Middle frontal gyrus (tissue), 1 donor: ENCODE data around the gene SND1.
"Not testable (repeated sequence)": the region's sequence is repeated elsewhere in the genome, so short reads cannot be mapped to it uniquely, and the experiment has no call there.

Experiments used
- DNase-seq: peaks from one replicate; pipeline ENCODE4 v3.0.0-alpha.2; 2015; ENCODE audit warnings: low spot score; ENCODE audit errors: extremely low spot score

Gene SND1

DNA sequence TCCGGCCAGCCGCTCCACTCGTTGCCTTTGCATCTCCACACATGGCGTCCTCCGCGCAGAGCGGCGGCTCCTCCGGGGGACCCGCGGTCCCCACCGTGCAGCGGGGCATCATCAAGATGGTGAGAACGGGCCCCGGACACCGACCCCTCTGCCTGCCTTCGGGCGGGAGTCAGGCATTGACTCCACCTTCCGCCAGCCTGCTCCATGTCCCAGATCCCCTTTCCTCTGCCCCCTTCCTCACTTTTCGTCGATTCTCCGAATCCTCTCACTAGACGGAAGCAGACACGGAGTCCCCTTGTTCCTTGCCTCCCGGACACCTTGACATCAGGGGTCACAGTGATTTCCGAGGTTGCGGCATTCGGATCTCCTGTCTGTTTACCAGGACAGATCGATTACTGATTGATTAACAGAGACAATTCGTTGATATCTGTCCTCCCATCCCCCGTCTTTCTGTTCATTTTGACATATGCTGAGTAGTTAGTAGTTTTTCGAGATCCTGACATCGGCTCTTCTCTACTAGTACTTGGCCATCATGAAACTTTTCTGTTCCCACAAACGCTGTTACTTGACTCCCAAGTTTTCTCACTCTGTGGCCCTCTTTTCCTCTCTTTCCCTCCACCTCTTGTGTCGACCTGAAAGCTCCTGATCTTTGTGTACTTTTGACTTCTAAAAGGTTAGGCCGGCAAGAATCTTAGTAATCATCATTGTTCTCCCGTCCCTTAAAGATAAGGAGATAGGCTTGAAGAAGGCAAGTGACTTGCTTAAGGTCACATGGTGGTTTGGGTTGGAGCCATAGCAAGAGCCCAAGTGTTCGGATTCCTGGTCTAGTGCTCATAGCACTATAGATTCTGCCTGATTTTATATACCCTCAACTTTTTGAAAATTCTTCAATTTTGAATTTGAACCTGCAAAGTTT lies 597 bp downstream of the SND1 start:
- DNase-seq, result no peak

DNA sequence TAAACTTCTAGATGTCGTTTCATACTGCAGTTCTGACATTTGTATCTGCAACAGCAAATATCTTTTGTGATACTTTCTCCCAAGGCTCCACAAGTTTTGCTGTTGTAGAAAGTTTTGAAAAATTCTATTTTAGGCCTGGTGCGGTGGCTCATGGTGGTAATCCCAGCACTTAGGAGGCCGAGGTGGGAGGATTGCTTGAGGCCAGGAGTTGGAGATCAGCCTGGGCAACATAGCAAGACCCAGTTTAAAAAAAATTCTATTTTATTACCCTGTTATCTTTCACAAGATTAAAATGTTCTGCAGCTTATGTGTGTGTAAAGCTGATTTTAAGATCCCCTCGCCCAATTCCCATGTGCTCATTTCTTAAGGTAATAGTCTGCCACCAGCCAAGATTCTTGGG lies 1.4 kb downstream of the SND1 start:
- DNase-seq, result no peak

GRCh38 chr7:127654404-127655394 lies 2.7 kb downstream of the SND1 start:
- no peak for DNase-seq

DNA sequence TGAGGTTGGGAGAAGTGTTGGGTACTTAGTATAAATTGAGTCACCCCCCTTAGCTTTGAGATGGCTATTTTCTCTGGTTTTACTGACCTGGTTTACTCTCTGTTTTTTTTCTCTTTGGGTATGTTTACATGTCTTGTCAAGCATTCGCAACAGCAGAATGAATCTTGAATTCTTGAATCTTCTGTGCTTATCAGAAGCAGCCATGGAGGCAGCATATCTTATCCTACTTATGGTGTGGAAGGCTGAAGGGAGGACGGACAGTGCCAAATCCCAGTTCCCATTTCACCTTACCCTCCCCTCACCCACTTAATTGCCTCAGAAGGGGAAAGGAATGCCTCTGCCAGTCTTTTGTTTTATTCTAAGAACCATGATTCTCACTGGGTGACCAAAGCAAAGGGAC lies 3.7 kb downstream of the SND1 start:
- DNase-seq, result no peak

DNA sequence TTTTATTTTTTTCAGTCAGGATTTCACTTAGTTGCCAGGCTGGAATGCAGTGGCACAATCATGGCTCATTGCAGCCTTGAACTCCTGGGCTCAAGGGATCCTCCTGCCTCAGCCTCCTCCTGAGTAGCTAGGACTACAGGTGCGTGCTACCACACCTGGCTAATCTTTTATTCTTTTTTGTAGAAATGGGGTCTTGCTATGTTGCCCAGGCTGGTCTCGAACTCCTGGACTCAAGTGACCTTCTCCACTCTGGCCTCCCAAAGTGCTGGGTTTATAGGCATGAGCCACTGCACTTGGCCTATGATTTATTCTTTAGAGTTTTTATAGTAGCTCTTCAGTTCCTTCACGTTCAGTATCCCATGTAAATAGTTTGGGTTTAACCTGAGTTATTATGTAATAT lies 5.5 kb downstream of the SND1 start:
- DNase-seq, result no peak

DNA sequence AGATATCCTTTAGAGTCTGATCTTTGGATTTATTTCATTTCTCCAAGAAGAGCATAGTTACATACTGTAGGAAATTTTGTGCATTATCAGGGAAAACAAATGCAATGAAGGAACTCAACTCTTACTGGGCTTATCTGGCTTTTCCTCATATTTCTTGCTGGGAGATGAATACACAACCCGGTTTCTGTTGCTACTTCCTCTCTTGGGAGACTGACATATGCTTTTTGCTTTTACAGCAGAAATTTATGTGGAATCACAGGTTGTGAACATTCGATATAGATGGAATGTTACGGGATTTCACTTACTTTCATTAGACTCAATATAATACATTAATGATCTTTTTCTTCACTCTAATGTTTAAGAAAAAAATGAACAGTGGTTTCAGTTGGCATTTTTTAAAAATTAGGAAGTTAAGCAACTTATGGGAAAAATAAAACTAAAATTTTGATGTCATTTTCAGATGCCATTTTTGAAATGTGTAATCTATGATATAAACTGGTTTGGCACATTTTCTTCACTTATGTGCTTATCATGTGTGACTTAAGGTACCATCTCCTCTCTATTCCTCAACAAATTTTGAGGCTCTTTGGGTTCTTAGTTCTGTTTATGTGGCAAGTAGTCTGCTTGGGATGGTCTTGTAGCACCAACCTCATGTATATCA lies 7.1 kb downstream of the SND1 start:
- no peak for DNase-seq

DNA sequence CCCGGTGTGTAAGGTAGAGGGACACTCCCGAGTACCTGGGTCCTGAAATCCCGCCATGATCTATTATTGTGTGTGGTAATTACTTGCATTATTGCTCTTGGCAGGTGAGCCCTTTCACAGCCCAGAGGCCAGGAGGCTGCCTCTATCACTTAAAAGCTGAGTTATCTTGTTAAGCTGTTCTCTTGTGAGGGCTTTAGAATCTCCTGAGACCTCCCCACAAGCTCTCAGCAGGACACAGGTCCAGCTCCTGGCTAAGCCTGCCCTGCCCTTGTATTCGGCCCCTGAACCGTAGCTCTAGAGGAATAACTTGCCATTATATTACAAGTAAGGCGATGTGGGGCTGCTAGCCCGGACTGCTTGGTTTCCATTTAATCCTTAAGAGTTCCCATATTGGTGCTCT lies 13.9 kb downstream of the SND1 start:
- no peak for DNase-seq

- DNase-seq, result no peak
Observed at GRCh38 chr7:127666602-127667001, 14.6 kb downstream of the SND1 start.

GRCh38 chr7:127667017-127667670 lies 15.2 kb downstream of the SND1 start:
- DNase-seq, result no peak

GRCh38 chr7:127667759-127668530 lies 16.0 kb downstream of the SND1 start:
- no peak for DNase-seq

GRCh38 chr7:127671341-127671740 lies 19.3 kb downstream of the SND1 start:
- DNase-seq, result no peak

DNA sequence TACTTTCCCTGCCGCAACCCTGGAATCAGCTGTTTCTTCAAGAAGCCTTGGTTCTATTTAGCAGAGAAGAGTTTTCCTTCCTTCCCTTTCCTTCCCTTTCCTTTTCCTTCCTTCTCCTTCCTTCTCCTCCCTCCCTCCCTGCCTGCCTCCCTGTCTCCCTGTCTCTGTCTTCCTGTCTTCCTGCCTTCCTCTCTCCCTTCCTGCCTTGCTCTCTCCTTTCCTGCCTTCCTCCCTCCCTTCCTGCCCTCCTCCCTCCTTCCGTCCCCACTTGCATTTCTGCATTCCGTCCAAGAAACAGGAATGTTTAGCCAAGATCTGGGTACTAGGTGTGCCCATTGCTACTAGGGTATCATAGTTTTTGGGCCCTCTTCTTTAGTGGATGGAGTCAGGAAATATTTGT lies 21.9 kb downstream of the SND1 start:
- no peak for DNase-seq

DNA sequence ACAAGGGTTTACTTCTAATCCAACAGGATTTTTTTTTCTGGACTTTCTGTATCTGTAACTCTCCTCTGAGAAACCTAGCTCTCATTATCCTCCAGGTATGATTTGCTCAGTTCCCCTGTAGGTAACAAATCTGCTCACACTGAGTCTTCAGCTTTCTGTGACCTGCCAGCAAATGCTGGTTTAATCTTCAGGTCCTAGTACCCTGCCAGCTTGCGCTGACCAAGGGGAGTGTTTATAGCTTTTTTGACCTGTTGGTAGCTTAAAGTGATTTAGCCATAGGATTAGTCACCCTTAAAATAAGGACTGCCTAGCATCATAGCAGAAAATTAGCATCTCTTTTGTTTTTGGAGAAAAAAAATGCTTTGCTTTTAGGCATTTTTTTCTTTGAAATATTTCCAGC lies 22.4 kb downstream of the SND1 start:
- DNase-seq, result no peak

- DNase-seq, result not testable (repeated sequence)
Observed at GRCh38 chr7:127674923-127675322, 22.9 kb downstream of the SND1 start.

DNA sequence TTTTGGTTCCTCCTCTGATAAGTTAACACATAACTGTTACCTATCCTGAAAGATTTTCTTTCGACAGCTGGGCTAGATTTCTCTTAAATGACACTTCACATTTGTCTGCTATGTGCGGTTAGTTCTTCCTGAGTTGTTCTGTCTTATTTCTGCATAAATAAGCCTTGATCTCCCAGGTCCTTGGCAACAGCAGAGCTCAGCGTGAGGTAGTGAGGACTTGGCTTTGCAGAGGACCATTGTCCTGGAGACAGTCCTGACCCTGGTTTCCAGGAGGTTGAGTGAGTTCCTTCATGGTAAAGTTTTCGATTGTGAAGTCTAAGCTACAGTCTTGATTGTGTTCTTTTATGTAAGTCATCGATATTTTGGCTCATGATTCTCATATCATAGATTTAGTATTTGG lies 23.7 kb downstream of the SND1 start:
- no peak for DNase-seq

GRCh38 chr7:127677433-127678230 lies 25.6 kb downstream of the SND1 start:
- no peak for DNase-seq

DNA sequence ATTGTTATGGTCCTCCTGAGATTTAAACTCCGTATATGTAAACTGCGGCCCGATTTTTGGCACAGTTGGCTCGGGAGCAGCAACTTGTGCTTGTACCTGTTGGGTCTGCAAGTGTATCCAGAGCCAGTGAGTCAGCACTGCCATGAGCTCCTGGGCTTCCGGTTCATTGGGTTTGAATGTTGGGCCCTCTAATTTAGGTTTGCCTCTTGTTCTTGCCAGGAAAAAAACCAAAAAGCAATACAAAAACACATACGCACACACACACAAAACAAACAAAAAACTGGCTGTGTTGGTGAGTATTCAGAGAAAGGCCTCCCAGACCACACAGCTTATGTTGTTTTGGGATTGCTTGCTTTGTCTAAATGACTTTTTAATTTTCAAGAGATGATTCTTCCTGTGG lies 26.3 kb downstream of the SND1 start:
- DNase-seq, result no peak

- DNase-seq, result no peak
Observed at GRCh38 chr7:127678947-127679346, 27.0 kb downstream of the SND1 start.

GRCh38 chr7:127680983-127681382 lies 29.0 kb downstream of the SND1 start:
- no peak for DNase-seq

DNA sequence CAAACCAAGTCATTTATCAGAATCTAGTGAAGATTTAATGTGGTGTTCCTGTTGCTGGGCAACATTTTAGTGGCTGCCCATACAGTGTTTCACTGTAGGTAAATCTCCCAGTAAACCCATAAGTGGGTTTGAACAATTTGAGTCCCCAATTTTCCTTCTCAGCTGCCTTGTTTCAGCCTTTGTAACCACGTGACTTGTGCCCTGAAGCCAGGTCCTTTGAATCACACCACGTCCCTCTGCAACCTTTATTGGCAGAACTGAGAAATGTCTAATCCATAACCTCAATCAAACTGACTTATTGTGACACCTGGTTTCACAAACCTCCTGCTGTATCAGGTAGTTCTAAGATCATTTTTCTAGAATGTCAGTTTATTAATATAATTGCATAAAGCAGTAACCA lies 30.1 kb downstream of the SND1 start:
- DNase-seq, result no peak
